ENCODE results near the gene MAP1LC3B. TPM values are rescaled to one million over a fixed set of nuclear protein-coding genes. Genes with fewer than 3 reads are reported as not detected.
A peak's percentile ranks its signal among the peaks of the same experiment; 100 is the strongest.
"Not testable (repeated sequence)": the region's sequence is repeated elsewhere in the genome, so short reads cannot be mapped to it uniquely, and the experiment has no call there.

Gene MAP1LC3B
- total RNA-seq, 1 experiment from 2014 or later = 11.6 TPM

DNA sequence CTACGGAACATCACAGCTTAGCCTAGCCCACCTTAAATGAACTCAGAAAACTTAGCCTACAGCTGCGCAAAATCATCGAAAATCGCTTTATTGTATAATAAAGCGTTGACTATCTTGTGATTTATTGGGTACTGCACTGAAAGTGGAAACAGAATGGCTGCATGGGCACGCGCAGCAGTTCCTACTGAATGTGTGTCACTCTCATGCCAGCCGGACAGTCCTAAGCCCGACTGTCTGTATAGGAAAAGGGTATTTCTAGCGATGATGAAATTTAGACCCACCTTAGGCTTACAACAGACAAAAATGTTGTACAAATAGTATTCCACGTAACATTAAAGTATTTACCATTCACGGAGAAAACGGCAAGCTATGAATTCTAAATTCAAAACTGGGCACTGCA is 17.8 kb upstream of the MAP1LC3B start:
- no peak for DNase-seq (ENCODE audit: low read depth)
- in situ Hi-C loops (cut with HindIII; ENCODE audit: low pct_unique_long_range_greater_than_20kb, low sequenced_read_pairs) = no loop called here

DNA sequence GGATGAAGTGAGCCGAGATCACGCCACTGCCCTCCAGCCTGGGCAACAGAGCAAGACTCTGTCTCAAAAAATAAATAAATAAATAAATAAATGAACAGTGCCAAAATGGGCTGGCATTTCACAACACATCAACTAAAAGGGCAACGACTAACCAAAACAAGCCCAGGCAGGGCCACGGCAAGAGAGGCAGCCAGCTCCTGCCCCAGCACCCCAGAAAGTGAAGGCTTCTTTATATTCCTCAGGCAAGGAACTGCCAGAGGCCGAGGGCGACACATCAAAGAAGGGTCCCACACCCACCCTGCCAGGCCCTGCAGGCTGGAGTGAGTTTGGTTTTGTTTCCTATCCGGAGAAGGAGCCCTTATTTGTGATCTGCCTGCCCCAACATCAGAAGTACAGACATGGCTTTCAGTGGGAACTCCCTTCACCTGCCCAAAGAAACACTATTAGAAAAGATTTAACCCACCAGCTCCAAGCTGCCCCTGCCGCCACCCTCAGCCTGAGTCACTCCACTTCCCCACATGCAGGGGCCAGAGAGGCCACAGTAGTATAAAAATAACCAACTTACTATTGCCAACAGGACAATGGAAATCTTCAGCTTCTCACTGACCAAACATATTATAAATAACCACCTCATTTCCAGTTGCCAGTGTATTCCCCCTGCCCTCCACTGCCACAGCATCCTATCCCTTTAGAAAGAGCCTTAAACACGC is 16.6 kb upstream of the MAP1LC3B start:
- in situ Hi-C loops (cut with HindIII; ENCODE audit: low pct_unique_long_range_greater_than_20kb, low sequenced_read_pairs) = no loop called here
- no peak for DNase-seq (ENCODE audit: low read depth)

- DNase-seq (ENCODE audit: low read depth) = no peak
- in situ Hi-C loops (cut with HindIII; ENCODE audit: low pct_unique_long_range_greater_than_20kb, low sequenced_read_pairs) = no loop called here
These were observed 15.5 kb upstream of the MAP1LC3B start for GRCh38 chr16:87376660-87377059.

GRCh38 chr16:87379312-87379752 is 12.8 kb upstream of the MAP1LC3B start:
- DNase-seq (ENCODE audit: low read depth); in situ Hi-C loops (cut with HindIII; ENCODE audit: low pct_unique_long_range_greater_than_20kb, low sequenced_read_pairs): not testable (repeated sequence)

DNA sequence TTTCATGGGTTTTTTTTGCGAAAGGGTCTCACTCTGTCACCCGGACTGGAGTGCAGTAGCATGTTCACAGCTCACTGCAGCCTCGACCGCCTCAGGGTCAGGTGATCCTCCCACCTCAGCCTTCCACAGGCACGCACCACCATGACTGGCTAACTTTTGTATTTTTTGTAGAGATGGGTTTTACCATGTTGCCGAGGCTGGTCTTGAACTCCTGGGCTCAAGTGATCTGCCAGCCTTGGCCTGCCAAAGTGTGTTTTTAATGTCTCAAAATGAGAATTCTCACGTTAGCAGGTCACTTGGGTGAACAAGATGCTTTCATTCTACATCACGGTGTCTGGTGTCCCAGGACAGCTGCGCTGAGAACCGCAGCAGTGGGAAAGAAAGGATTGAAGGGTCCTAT is 11.7 kb upstream of the MAP1LC3B start:
- in situ Hi-C loops (cut with HindIII; ENCODE audit: low pct_unique_long_range_greater_than_20kb, low sequenced_read_pairs) = no loop called here
- DNase-seq (ENCODE audit: low read depth) = no peak

- in situ Hi-C loops (cut with HindIII; ENCODE audit: low pct_unique_long_range_greater_than_20kb, low sequenced_read_pairs) = no loop called here
- no peak for DNase-seq (ENCODE audit: low read depth)
These were observed 11.3 kb upstream of the MAP1LC3B start for GRCh38 chr16:87380881-87381280.

DNA sequence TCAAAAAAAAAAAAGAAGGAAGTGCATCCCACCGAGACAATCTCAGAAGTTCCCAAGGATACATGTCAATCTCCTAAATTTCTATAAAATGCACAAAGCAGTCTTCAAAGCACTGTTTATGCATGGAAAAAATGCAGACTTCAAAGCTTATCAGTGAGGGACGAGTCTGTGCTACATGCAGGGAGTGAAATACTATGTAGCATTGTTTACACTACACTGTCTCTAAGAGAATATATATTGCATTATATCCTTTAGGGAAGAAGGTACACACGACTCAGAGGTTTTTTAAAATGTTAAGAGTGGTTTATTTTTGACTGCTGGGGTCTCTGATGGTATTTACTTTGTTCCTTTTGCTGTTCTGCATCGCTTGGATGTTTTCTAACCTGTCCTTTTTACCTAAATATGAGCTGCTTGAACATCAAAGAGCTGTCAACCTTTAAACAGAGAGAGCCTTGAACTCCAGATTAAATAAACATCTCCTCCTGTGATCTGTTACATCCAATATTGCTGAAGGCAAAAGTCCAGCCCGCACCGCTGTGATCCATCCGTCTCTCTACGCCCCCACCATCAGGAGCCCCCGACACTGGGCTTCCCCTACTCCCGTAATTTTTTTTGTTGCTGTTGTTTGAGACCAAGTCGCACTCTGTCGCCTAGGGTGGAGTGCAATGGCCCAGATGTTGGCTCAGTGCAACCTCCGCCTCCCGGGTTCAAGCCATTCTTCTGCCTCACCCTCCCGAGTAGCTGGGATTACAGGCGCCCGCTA is 9.9 kb upstream of the MAP1LC3B start:
- DNase-seq (ENCODE audit: low read depth) = no peak
- in situ Hi-C loops (cut with HindIII; ENCODE audit: low pct_unique_long_range_greater_than_20kb, low sequenced_read_pairs) = no loop called here

DNA sequence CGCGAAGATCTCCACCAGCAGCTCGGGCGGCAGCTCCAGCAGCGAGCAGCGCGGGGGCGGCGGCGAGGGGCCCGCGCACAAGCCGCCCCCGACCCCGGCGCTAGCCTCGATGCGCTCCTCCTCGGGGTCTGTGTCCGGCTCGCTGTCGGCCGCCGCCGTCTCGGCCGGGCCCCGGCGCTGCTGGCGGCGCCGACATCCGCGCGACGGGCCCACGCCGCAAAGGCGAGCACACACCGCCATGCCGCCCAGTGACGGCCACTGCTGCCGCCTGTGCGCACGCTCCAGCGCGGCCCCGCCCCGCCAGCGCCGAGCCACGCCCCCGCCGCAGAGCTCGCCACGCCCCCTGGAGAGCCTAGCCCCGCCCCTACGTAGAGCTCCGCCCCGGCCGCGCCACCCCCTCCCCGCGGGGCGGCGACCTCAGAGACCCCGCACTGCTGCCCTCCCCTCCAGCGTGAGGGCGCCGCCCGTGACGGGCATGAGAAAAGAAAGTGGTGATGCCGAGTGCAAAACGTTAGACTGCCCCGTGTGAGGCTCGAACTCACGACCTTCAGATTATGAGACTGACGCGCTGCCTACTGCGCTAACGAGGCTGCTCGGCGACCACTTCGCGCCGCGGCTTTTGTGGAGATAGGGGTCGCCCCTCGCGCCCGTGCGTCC is 8.5 kb upstream of the MAP1LC3B start, which contains the start of gene FBXO31:
Gene FBXO31, minus strand, starts transcription at position 272 of the 657 bp plus-strand sequence. Its CDS starts 32 bp downstream, at position 240.
- in situ Hi-C loops (cut with HindIII; ENCODE audit: low pct_unique_long_range_greater_than_20kb, low sequenced_read_pairs) = no loop called here
- peak; percentile 87 for DNase-seq (ENCODE audit: low read depth)

GRCh38 chr16:87384162-87384874 is 7.8 kb upstream of the MAP1LC3B start:
- DNase-seq (ENCODE audit: low read depth) = no peak

GRCh38 chr16:87384875-87385167 is 7.3 kb upstream of the MAP1LC3B start:
- in situ Hi-C loops (cut with HindIII; ENCODE audit: low pct_unique_long_range_greater_than_20kb, low sequenced_read_pairs) = not testable (repeated sequence)

More at GRCh38 chr16:87384162-87384874, 7.8 kb upstream of the MAP1LC3B start:
- in situ Hi-C loops (cut with HindIII; ENCODE audit: low pct_unique_long_range_greater_than_20kb, low sequenced_read_pairs) = no loop called here

GRCh38 chr16:87387942-87388817 is 4.0 kb upstream of the MAP1LC3B start:
- in situ Hi-C loops (cut with HindIII; ENCODE audit: low pct_unique_long_range_greater_than_20kb, low sequenced_read_pairs) = no loop called here
- DNase-seq (ENCODE audit: low read depth) = peak; percentile 100

More at GRCh38 chr16:87384875-87385167, 7.3 kb upstream of the MAP1LC3B start:
- not testable (repeated sequence) for DNase-seq (ENCODE audit: low read depth)

GRCh38 chr16:87388818-87389134 is 3.4 kb upstream of the MAP1LC3B start:
- in situ Hi-C loops (cut with HindIII; ENCODE audit: low pct_unique_long_range_greater_than_20kb, low sequenced_read_pairs) = no loop called here
- DNase-seq (ENCODE audit: low read depth) = no peak

GRCh38 chr16:87389245-87389644 is 2.9 kb upstream of the MAP1LC3B start:
- DNase-seq (ENCODE audit: low read depth) = no peak
- in situ Hi-C loops (cut with HindIII; ENCODE audit: low pct_unique_long_range_greater_than_20kb, low sequenced_read_pairs) = no loop called here

GRCh38 chr16:87389914-87390313 is 2.2 kb upstream of the MAP1LC3B start:
- in situ Hi-C loops (cut with HindIII; ENCODE audit: low pct_unique_long_range_greater_than_20kb, low sequenced_read_pairs); DNase-seq (ENCODE audit: low read depth): not testable (repeated sequence)

- in situ Hi-C loops (cut with HindIII; ENCODE audit: low pct_unique_long_range_greater_than_20kb, low sequenced_read_pairs) = no loop called here
- DNase-seq (ENCODE audit: low read depth) = no peak
These were observed 1.4 kb upstream of the MAP1LC3B start for GRCh38 chr16:87390641-87391323.

DNA sequence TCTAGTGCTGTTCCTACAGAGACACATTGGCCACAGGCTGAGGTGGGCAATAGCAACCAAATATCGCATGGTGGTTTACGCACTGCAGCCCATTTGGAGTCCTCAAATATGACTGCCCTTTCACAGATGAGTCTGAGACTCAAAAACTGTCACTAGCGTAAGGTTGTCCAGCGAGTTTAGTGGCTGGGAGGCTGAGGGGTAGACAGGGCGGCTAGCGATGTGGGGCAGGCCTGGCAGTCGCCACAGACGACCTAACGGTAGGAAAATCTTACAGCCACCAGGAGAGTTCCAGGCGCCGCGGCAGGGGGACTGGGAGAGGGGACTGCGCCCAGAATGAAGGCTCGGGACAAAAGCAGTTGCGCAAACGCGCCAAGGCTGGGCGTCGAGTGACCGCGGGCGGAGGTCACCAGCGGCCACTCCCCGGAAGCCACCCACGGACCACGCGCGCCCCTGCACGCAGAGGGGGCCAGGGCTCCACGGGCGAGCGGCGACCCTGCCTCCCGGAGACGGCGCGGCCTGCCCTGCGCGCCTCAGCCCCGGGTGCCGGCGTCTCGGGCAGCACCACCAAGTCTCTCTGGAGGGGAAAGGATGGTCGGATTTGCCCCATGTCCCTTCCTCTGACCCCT is 699 bp upstream of the MAP1LC3B start:
- in situ Hi-C loops (cut with HindIII; ENCODE audit: low pct_unique_long_range_greater_than_20kb, low sequenced_read_pairs) = no loop called here
- DNase-seq (ENCODE audit: low read depth) = no peak
